Measurements from ENCODE around the gene NRIP2. TPM values are rescaled to one million over a fixed set of nuclear protein-coding genes. Genes with fewer than 3 reads are reported as not detected.
A peak's percentile ranks its signal among the peaks of the same experiment; 100 is the strongest.

The NRIP2 gene
- total RNA-seq (2021) (not detected in 2 replicates), Bru-seq, nascent RNA (not detected), BruChase-seq, experiment 1, labeled RNA remaining after a 2-hour chase (not detected), BruChase-seq, experiment 2, labeled RNA remaining after a 6-hour chase (not detected)
- long read RNA-seq: 0 reads

GRCh38 chr12:2834581-2835491, at the start of gene NRIP2:
Gene NRIP2 (minus strand): TSS chr12:2835035. CDS start chr12:2834983, 52 bp downstream.
- DNase-seq: no peak
- Histone ChIP-seq H3K27me3 (ENCODE audit: insufficient read depth, low read depth) (no peaks in the 10 kb centered on the region), H3K9me3 (ENCODE audit: insufficient read depth, low read depth) (no peaks in the 10 kb centered on the region), H3F3A (ENCODE audit: insufficient read depth, low read depth) (peaks cover 6% of the 10 kb centered on the region; the same call in 1 of the 2 replicates), H3K79me2 (ENCODE audit: low read depth) (no peaks in the 10 kb centered on the region), H3K4me2 (no peak within 1 kb of the TSS), H3K36me3 (ENCODE audit: low read depth) (no peaks in the 10 kb centered on the region), H3K4me3 (no peak within 1 kb of the TSS), H3K4me1 (replicated peaks; ENCODE audit: insufficient read depth) (no peaks in the 10 kb centered on the region), H4K20me1 (ENCODE audit: insufficient read depth) (no peaks in the 10 kb centered on the region), H2AFZ (no peak within 1 kb of the TSS), H3K27ac (no peak within 1 kb of the TSS), H3K9me2 (ENCODE audit: insufficient read depth) (no peaks in the 10 kb centered on the region)
- intact Hi-C loops (cut with micrococcal nuclease; ENCODE audit: unreplicated experiment): no loop called here
- BruUV-seq (replicated peaks): no TSS peak
- ChIA-PET POLR2A (ENCODE audit: unreplicated experiment) (interaction anchor here (0.6 kb wide), 1 partner anchor 27 kb away, joined by 7 read pairs; no protein-coding TSS in a partner anchor), CTCF (no interaction called here)
- no peak for TF ChIP-seq EZH2 (IDR thresholded peaks at IDR 0.05; ENCODE audit: low read depth)
- TF ChIP-seq CTCF (conservative IDR thresholded peaks at IDR 0.05): no peak

GRCh38 chr12:2879853-2880252, 45.0 kb upstream of the NRIP2 start:
- no peak overlapping the region for H2AFZ ChIP-seq
- no peaks in the 10 kb centered on the region for H3K9me3 ChIP-seq (ENCODE audit: insufficient read depth, low read depth)
- peaks cover 13% of the 10 kb centered on the region; the same call in 1 of the 2 replicates for H3F3A ChIP-seq (ENCODE audit: insufficient read depth, low read depth)
- ChIA-PET CTCF (no interaction called here), POLR2A (ENCODE audit: unreplicated experiment) (interaction anchor here (0.6 kb wide), 1 partner anchor 72 kb away, joined by 3 read pairs; no protein-coding TSS in a partner anchor)
- H3K4me2 ChIP-seq: no peak overlapping the region
- H3K36me3 ChIP-seq (ENCODE audit: low read depth): peaks cover 8% of the 10 kb centered on the region; the same call in 1 of the 2 replicates
- peaks cover 15% of the 10 kb centered on the region; the same call in 1 of the 2 replicates for H3K4me1 ChIP-seq (replicated peaks; ENCODE audit: insufficient read depth)
- intact Hi-C loops (cut with micrococcal nuclease; ENCODE audit: unreplicated experiment): loop anchor here (5.0 kb wide), 2 partner anchors 62 to 162 kb away; no protein-coding TSS in a partner anchor
- H3K9me2 ChIP-seq (ENCODE audit: insufficient read depth): no peaks in the 10 kb centered on the region
- no peaks in the 10 kb centered on the region for H3K27me3 ChIP-seq (ENCODE audit: insufficient read depth, low read depth)
- BruUV-seq (replicated peaks): no TSS peak
- DNase-seq: no peak
- no peak overlapping the region for H3K4me3 ChIP-seq
- H4K20me1 ChIP-seq (ENCODE audit: insufficient read depth): peaks cover 16% of the 10 kb centered on the region
- H3K27ac ChIP-seq: no peak overlapping the region
- no peak for TF ChIP-seq CTCF (conservative IDR thresholded peaks at IDR 0.05)
- TF ChIP-seq EZH2 (IDR thresholded peaks at IDR 0.05; ENCODE audit: low read depth): no peak
- H3K79me2 ChIP-seq (ENCODE audit: low read depth): peaks cover 58% of the 10 kb centered on the region

GRCh38 chr12:2877953-2878732, 43.3 kb upstream of the NRIP2 start:
- H3K4me2 ChIP-seq: peak overlapping the region; percentile 98
- no peaks in the 10 kb centered on the region for H3K9me3 ChIP-seq (ENCODE audit: insufficient read depth, low read depth)
- peak overlapping the region; percentile 78 for H3K27ac ChIP-seq
- H3K4me3 ChIP-seq: peak overlapping the region; percentile 71
- CTCF ChIA-PET: interaction anchor here (0.7 to 0.8 kb wide), 2 partner anchors 24 to 66 kb away, joined by 3 to 4 read pairs; no protein-coding TSS in a partner anchor
- H3K9me2 ChIP-seq (ENCODE audit: insufficient read depth): no peaks in the 10 kb centered on the region
- H3K79me2 ChIP-seq (ENCODE audit: low read depth): peaks cover 69% of the 10 kb centered on the region
- H3K27me3 ChIP-seq (ENCODE audit: insufficient read depth, low read depth): no peaks in the 10 kb centered on the region
- BruUV-seq (replicated peaks): no TSS peak
- H3K36me3 ChIP-seq (ENCODE audit: low read depth): peaks cover 18% of the 10 kb centered on the region; the same call in 1 of the 2 replicates
- peaks cover 15% of the 10 kb centered on the region; the same call in 1 of the 2 replicates for H3K4me1 ChIP-seq (replicated peaks; ENCODE audit: insufficient read depth)
- peaks cover 15% of the 10 kb centered on the region for H4K20me1 ChIP-seq (ENCODE audit: insufficient read depth)
- POLR2A ChIA-PET (ENCODE audit: unreplicated experiment): no interaction called here
- DNase-seq: no peak
- H2AFZ ChIP-seq: peak overlapping the region; percentile 86
- TF ChIP-seq EZH2 (IDR thresholded peaks at IDR 0.05; ENCODE audit: low read depth): no peak
- no peak for TF ChIP-seq CTCF (conservative IDR thresholded peaks at IDR 0.05)
- intact Hi-C loops (cut with micrococcal nuclease; ENCODE audit: unreplicated experiment): loop anchor here (1.0 to 5.0 kb wide), 5 partner anchors 13 to 164 kb away; partner anchors contain the start of genes ITFG2 and TEAD4
- peaks cover 13% of the 10 kb centered on the region; the same call in 1 of the 2 replicates for H3F3A ChIP-seq (ENCODE audit: insufficient read depth, low read depth)
